Activated naive CD8-positive, alpha-beta T cell treated with anti-CD3 and anti-CD28 coated beads, Interleukin-2, amount 50 U/mL, for 16 hours (primary cell): ENCODE measurements around the gene HTR3C.
"Not testable (repeated sequence)": the region's sequence is repeated elsewhere in the genome, so short reads cannot be mapped to it uniquely, and the experiment has no call there.

Source experiments
- DNase-seq: peaks from one replicate; pipeline ENCODE4 v3.0.0-alpha.2; 2020; ENCODE audit warnings: low read depth, low spot score

The HTR3C gene

GRCh38 chr3:184052767-184053166, at the start of gene HTR3C:
Gene HTR3C, plus strand, starts transcription at chr3:184053047. Its CDS starts 34 bp downstream, at chr3:184053081.
- DNase-seq = no peak

GRCh38 chr3:184003187-184003967, 49.5 kb upstream of the HTR3C start:
- no peak for DNase-seq

GRCh38 chr3:184004476-184004875, 48.4 kb upstream of the HTR3C start:
- no peak for DNase-seq

- no peak for DNase-seq
These were observed 46.8 kb upstream of the HTR3C start for GRCh38 chr3:184005941-184006507.

- DNase-seq = not testable (repeated sequence)
These were observed 45.6 kb upstream of the HTR3C start for GRCh38 chr3:184007143-184007813.

- no peak for DNase-seq
These were observed 44.7 kb upstream of the HTR3C start for GRCh38 chr3:184008161-184008560.

- no peak for DNase-seq
These were observed 41.5 kb upstream of the HTR3C start for GRCh38 chr3:184011230-184011876.

- no peak for DNase-seq
These were observed 40.6 kb upstream of the HTR3C start for GRCh38 chr3:184011937-184012889.

GRCh38 chr3:184015381-184016019, 37.3 kb upstream of the HTR3C start:
- DNase-seq = no peak

GRCh38 chr3:184016169-184016570, 36.7 kb upstream of the HTR3C start:
- DNase-seq = no peak

- no peak for DNase-seq
These were observed 35.8 kb upstream of the HTR3C start for GRCh38 chr3:184016811-184017671.

GRCh38 chr3:184017672-184018423, 35.0 kb upstream of the HTR3C start, which contains the start of gene ABCC5:
Gene ABCC5, minus strand, starts transcription at chr3:184017884. Its CDS starts 3,492 bp downstream, at chr3:184014392.
- DNase-seq = peak; percentile 49

GRCh38 chr3:184018424-184018973, 34.3 kb upstream of the HTR3C start:
- no peak for DNase-seq

- no peak for DNase-seq
These were observed 30.5 kb upstream of the HTR3C start for GRCh38 chr3:184022323-184022722.

GRCh38 chr3:184025256-184025655, 27.6 kb upstream of the HTR3C start:
- DNase-seq = not testable (repeated sequence)

GRCh38 chr3:184028275-184028890, 24.5 kb upstream of the HTR3C start:
- not testable (repeated sequence) for DNase-seq

- DNase-seq = no peak
These were observed 23.4 kb upstream of the HTR3C start for GRCh38 chr3:184029443-184029842.

GRCh38 chr3:184030536-184030935, 22.3 kb upstream of the HTR3C start:
- DNase-seq = no peak
